GM12873 (cell line): ENCODE results near the gene TTC4.

ENCODE experiments used
- TF ChIP-seq, protein P1 (sequence below): IDR thresholded peaks from 2 replicates; pipeline ENCODE4 v1.5.1; 2012; ENCODE audit warnings: low read depth, mild to moderate bottlenecking, moderate library complexity, low read length, control low read depth; ENCODE audit not compliant: insufficient read depth; ENCODE audit errors: missing control alignments

TTC4 gene

DNA sequence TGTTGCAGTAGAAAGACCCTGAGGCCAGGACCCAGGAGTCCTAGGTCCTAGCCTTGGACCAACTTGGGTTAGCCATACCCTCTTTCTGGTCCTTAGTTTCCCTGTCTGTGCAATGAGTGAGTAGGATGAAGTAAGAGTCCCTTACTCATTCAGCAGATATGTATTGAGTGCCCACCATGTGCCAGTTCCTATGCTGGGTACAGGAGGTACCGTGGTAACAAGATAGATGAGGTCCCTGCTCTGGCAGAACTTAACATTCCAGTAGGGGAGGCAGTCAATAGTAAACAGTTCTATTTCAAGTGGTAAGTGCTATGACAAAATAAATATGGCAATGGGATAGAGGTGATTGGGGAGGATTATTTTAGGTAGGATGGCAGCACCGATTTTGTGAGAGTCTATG, 66.9 kb downstream of the TTC4 start:
- TF ChIP-seq, protein P1, sequence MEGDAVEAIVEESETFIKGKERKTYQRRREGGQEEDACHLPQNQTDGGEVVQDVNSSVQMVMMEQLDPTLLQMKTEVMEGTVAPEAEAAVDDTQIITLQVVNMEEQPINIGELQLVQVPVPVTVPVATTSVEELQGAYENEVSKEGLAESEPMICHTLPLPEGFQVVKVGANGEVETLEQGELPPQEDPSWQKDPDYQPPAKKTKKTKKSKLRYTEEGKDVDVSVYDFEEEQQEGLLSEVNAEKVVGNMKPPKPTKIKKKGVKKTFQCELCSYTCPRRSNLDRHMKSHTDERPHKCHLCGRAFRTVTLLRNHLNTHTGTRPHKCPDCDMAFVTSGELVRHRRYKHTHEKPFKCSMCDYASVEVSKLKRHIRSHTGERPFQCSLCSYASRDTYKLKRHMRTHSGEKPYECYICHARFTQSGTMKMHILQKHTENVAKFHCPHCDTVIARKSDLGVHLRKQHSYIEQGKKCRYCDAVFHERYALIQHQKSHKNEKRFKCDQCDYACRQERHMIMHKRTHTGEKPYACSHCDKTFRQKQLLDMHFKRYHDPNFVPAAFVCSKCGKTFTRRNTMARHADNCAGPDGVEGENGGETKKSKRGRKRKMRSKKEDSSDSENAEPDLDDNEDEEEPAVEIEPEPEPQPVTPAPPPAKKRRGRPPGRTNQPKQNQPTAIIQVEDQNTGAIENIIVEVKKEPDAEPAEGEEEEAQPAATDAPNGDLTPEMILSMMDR = no peak

DNA sequence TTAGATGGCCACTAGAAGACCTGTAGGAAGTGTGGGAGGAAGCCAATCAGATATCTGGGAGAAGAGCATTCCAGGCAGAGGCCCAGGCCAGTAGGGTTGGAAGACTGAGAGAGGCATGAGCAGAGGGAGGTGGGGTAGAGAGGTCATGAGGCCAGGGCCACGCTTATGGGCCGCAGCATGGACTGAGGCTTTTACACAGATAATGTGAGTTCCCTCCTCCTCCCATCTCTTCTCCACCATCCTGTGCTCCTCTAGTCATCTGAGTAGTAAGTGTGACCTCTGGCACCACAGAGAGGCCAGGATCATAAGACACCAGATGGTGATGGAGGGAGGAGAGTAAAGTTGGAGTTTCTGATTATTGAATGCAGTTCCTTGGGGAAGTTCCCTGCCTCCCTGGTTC, 68.4 kb downstream of the TTC4 start:
- TF ChIP-seq, protein P1 = no peak

DNA sequence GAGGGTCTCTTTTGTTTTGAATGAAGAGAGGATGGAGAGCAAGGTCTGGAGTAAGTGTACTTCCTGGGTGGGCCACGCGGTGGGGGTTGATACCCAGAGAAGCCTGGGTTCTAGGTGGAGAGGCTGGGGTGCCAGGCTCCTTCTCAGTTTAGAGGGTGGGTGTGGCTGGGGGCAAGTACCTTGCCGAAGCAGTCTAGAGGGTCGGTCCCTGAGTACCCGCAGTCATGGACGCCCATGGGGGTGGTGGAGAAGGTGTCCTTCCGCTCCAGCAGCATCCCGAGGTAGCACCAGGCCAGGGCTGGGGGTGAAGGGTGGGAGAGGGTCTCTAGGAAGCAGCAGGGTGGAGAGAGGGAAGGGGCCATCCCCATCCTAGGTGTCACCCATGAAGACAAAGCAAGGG, 71.1 kb downstream of the TTC4 start:
- TF ChIP-seq, protein P1 = no peak

DNA sequence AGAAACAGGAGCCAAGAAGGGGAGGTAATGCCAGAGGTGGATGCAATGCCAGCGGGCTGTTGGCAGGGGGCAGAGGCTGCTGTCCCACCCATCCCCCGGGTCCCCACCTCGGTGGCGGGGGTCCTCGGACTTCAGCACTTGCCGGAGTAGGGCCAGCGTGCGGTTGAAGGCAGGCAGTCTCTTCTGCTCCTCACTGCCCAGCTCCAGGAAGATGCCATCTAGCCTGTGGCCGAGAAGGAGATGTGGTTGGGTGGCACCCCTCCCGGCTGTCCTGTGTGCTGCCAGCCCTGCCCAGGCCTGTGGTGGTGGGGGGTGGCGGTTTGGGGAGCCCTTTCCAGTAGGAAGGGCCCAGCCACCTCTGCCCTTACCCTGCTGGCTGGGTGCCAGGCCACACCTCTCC, 71.9 kb downstream of the TTC4 start:
- TF ChIP-seq, protein P1 = no peak

DNA sequence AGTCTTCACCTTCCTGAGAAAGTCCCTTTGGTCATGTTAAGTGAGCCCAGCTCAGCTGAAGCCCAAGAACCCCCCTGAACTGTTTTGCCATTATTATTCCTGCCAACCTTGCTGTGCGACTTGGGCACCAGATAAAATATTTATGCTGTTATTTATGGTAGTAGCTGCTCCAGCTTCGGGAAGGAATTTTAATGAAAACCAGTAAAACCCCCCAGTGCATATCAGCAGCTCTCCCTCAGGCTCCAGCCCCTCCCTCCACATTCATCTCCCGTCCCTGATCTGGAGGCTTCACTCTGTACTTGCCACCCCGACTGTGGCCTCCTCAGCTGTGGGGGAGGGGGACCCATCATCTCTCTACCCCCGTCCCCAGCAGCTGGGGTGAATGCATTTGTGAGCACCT, 72.8 kb downstream of the TTC4 start:
- TF ChIP-seq, protein P1 = no peak

DNA sequence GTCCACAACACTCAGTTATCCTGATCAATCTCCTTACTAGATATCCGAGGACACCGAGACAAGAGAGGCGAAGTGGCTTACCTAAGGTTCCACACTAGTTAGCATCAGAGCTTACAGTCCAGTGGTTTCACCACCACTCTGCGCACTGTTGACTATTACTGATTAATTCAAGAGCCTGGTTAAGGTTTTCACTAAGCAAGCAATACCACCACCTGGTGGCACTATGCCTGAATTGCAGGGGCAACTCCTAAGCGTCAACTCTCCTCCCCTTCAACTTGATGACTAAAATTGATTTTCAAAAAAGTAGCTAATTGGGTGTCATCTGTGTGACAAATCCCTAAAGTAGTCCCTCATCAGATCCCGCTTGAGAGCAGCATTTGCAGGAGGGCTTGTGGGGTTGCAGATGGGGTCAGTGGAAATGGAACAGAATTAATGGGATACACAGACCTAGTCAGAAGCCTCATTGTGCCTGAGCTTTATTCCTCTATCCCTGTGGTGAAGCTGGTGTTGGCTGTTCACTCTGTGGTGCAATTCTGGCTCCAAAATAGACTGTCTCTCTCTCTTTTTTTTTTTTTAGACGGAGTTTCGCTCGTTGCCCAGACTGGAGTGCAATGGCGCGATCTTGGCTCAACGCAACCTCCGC, 76.3 kb downstream of the TTC4 start:
- TF ChIP-seq, protein P1 = peak; percentile 85
